HCT116 (cell line): Measurements from ENCODE around the gene DPH6. TPM values are rescaled to one million over a fixed set of nuclear protein-coding genes. Genes with fewer than 3 reads are reported as not detected.

Experiments
- ATAC-seq: fragments of 200-7000 bp; cut with Tn5 transposase; 2 replicates; pipeline ENCODE4 v1.9.1; 2020; ENCODE audit warnings: mild to moderate bottlenecking, moderate library complexity
- BruUV-seq: library from RNA; stranded (reverse); fragments of 400-500 nt; replicated peaks from 2 replicates; lab custom pipeline; 2021; lab: Mats Ljungman, UMichigan
- CTCF ChIA-PET: fragments of 300-600 bp; sonication (Branson Sonifier 250); formaldehyde crosslinking; loops from one replicate; lab custom pipeline; 2021; ENCODE audit warnings: antibody characterized with exemption; lab: Charles Lee
- POLR2A ChIA-PET: fragments of 300-600, 350-600 bp; sonication (Branson Sonifier 250); formaldehyde crosslinking; loops from one replicate; lab custom pipeline; 2021; ENCODE audit warnings: antibody characterized with exemption; lab: Charles Lee
- RAD21 ChIA-PET, 2 experiments: fragments of 300-600 bp; sonication (Branson Sonifier 250); formaldehyde crosslinking; loops; one replicate each; lab custom pipeline; 2023; ENCODE audit warnings: low total read pairs in 2 of 2; ENCODE audit not compliant: uncharacterized antibody in 2 of 2, unreplicated experiment in 2 of 2, low non-redundant PET in 1 of 2; lab: Charles Lee
- DNase-seq: peaks from one replicate; pipeline ENCODE4 v3.0.0-alpha.2; 2010; ENCODE audit warnings: low read depth, low spot score
- H2AFZ ChIP-seq: fragments of 200-600 bp; shearing (Covaris generic), sonication (generic); 2 replicates; pipeline ENCODE4 v1.6.1; 2017; ENCODE audit warnings: low read depth, mixed run types, mixed read lengths, antibody characterized with exemption, low read length; ENCODE audit not compliant: poor library complexity, severe bottlenecking
- H3K27ac ChIP-seq: 2 replicates; pipeline ENCODE4 v1.5.1; 2012; ENCODE audit warnings: low read depth, low read length
- H3K27me3 ChIP-seq: fragments of 200-600 bp; sonication (generic); 2 replicates; pipeline ENCODE4 v1.6.1; 2016; ENCODE audit warnings: mixed run types, low read length, mixed read lengths; ENCODE audit not compliant: insufficient read depth
- H3K36me3 ChIP-seq, 2 experiments: fragments of 200-500 bp in 1 of 2; fragments of 200-600 bp in 1 of 2; sonication (Bioruptor generic) in 1 of 2; sonication (generic) in 1 of 2; 2 replicates each; pipeline versions ENCODE4 v1.5.1 to v1.6.1; 2014 to 2016; ENCODE audit warnings: low read length in 2 of 2, inconsistent platforms in 1 of 2, mixed read lengths in 1 of 2, mixed run types in 1 of 2; ENCODE audit not compliant: insufficient read depth in 2 of 2, control insufficient read depth in 1 of 2
- H3K4me1 ChIP-seq, 2 experiments: fragments of 200-600 bp in 1 of 2; sonication (generic) in 1 of 2; 2 replicates each; pipeline versions ENCODE4 v1.5.1 to v1.6.1; 2012 to 2017; ENCODE audit warnings: low read length in 2 of 2, inconsistent platforms in 1 of 2, mild to moderate bottlenecking in 1 of 2, mixed read lengths in 1 of 2, mixed run types in 1 of 2, moderate library complexity in 1 of 2; ENCODE audit not compliant: insufficient read depth in 2 of 2, control insufficient read depth in 1 of 2
- H3K4me2 ChIP-seq: fragments of 200-600 bp; sonication (generic); 2 replicates; pipeline ENCODE4 v1.6.1; 2017; ENCODE audit warnings: mixed run types, low read length, mixed read lengths
- H3K4me3 ChIP-seq, 2 experiments: fragments of 200-600 bp in 1 of 2; sonication (generic) in 1 of 2; replicated peaks in 1 of 2; 2 replicates each; pipeline ENCODE4 v1.5.1; 2011 to 2016; ENCODE audit warnings: low read length in 2 of 2, control low read depth in 1 of 2, low read depth in 1 of 2, mild to moderate bottlenecking in 1 of 2, mixed read lengths in 1 of 2, mixed run types in 1 of 2
- H3K79me2 ChIP-seq: fragments of 200-600 bp; sonication (generic); 2 replicates; pipeline ENCODE4 v1.6.1; 2017; ENCODE audit warnings: mild to moderate bottlenecking, mixed run types, low read length, moderate library complexity, mixed read lengths; ENCODE audit not compliant: insufficient read depth
- H3K9ac ChIP-seq: fragments of 200-600 bp; sonication (generic); 2 replicates; pipeline ENCODE4 v1.6.1; 2016; ENCODE audit warnings: low read length, mixed read lengths
- H3K9me2 ChIP-seq: fragments of 200-600 bp; sonication (generic), shearing (Covaris generic); 2 replicates; pipeline ENCODE4 v1.6.1; 2017; ENCODE audit warnings: mixed run types, mild to moderate bottlenecking, moderate library complexity; ENCODE audit not compliant: insufficient read depth
- H3K9me3 ChIP-seq, 2 experiments: fragments of 200-500 bp in 1 of 2; fragments of 200-600 bp in 1 of 2; sonication (Bioruptor generic) in 1 of 2; sonication (generic) in 1 of 2; 2 replicates each; pipeline ENCODE4 v1.6.1; 2014 to 2017; ENCODE audit warnings: low read length in 2 of 2, mixed read lengths in 2 of 2, inconsistent platforms in 1 of 2, low read depth in 1 of 2, mild to moderate bottlenecking in 1 of 2, mixed run types in 1 of 2, moderate library complexity in 1 of 2; ENCODE audit not compliant: control insufficient read depth in 1 of 2, insufficient read depth in 1 of 2
- H4K20me1 ChIP-seq: fragments of 200-600 bp; sonication (generic), shearing (Covaris generic); 2 replicates; pipeline ENCODE4 v1.6.1; 2017; ENCODE audit warnings: mixed run types, mild to moderate bottlenecking, moderate library complexity; ENCODE audit not compliant: insufficient read depth
- CBX3 ChIP-seq: IDR thresholded peaks from 2 replicates; pipeline ENCODE4 v1.6.1; 2012; ENCODE audit warnings: low read depth
- CEBPB ChIP-seq: IDR thresholded peaks from 2 replicates; pipeline ENCODE4 v1.6.1; 2012; ENCODE audit warnings: low read depth
- EZH2 ChIP-seq: fragments of 200-600 bp; sonication (generic); IDR thresholded peaks from 2 replicates; pipeline ENCODE4 v1.6.1; 2017; ENCODE audit warnings: antibody characterized with exemption, mixed run types
- EZH2phosphoT487 ChIP-seq: fragments of 200-600 bp; IDR thresholded peaks from 2 replicates; pipeline ENCODE4 v1.6.1; 2018; ENCODE audit warnings: antibody characterized with exemption, borderline replicate concordance
- FOSL1 ChIP-seq: IDR thresholded peaks from 2 replicates; pipeline ENCODE4 v1.6.1; 2012; ENCODE audit warnings: low read depth
- POLR2A ChIP-seq: IDR thresholded peaks from 2 replicates; pipeline ENCODE4 v1.7.0; 2011; ENCODE audit warnings: borderline replicate concordance; ENCODE audit not compliant: insufficient read depth, insufficient read length; ENCODE audit errors: extremely low read depth
- POLR2AphosphoS5 ChIP-seq: IDR thresholded peaks from 2 replicates; pipeline ENCODE4 v1.6.1; 2011; ENCODE audit warnings: mild to moderate bottlenecking, low read depth, low read length, moderate library complexity
- RAD21 ChIP-seq: IDR thresholded peaks from 2 replicates; pipeline ENCODE4 v1.6.1; 2012; ENCODE audit warnings: low read depth, mild to moderate bottlenecking
- SP1 ChIP-seq: IDR thresholded peaks from 2 replicates; pipeline ENCODE4 v1.6.1; 2012; ENCODE audit warnings: low read depth
- SRF ChIP-seq: IDR thresholded peaks from 2 replicates; pipeline ENCODE4 v1.6.1; 2012; ENCODE audit warnings: low read depth
- TCF7L2 ChIP-seq: IDR thresholded peaks from 2 replicates; pipeline ENCODE4 v1.7.0; 2011; ENCODE audit warnings: borderline replicate concordance, inconsistent platforms; ENCODE audit not compliant: insufficient read depth, insufficient read length; ENCODE audit errors: extremely low read depth
- YY1 ChIP-seq: IDR thresholded peaks from 2 replicates; pipeline ENCODE4 v1.6.1; 2011; ENCODE audit warnings: low read length, low read depth, moderate library complexity, mild to moderate bottlenecking; ENCODE audit not compliant: insufficient replicate concordance; ENCODE audit errors: extremely low read depth
- intact Hi-C: fragments of 100-400 bp; cut with micrococcal nuclease; formaldehyde crosslinking; loops from 2 replicates; pipeline ENCODE4 v1.10.0; 2022
- total RNA-seq: library from RNA; stranded (reverse); gene quantifications from one replicate; pipeline ENCODE4 v1.2.1, GENCODE V29; 2021; ENCODE audit not compliant: unreplicated experiment
- TF ChIP-seq, protein P1 (sequence below), 3 experiments: fragments of 200-600 bp in 1 of 3; sonication (generic) in 1 of 3; IDR thresholded peaks in 2 of 3; conservative IDR thresholded peaks in 1 of 3; 2 replicates each; pipeline ENCODE4 v1.5.1; 2012 to 2017; ENCODE audit warnings: low read depth in 2 of 3, low read length in 2 of 3, antibody characterized with exemption in 1 of 3, borderline replicate concordance in 1 of 3, control low read depth in 1 of 3, mild to moderate bottlenecking in 1 of 3, mixed read lengths in 1 of 3, mixed run types in 1 of 3, moderate library complexity in 1 of 3; ENCODE audit not compliant: insufficient read depth in 1 of 3
- TF ChIP-seq, protein P2 (sequence below): IDR thresholded peaks from 2 replicates; pipeline ENCODE4 v1.6.1; 2012
- TF ChIP-seq, protein P3 (sequence below): IDR thresholded peaks from 2 replicates; pipeline ENCODE4 v1.6.1; 2012; ENCODE audit warnings: low read depth
- TF ChIP-seq, protein P4 (sequence below): IDR thresholded peaks from 2 replicates; pipeline ENCODE4 v1.6.1; 2011; ENCODE audit warnings: mild to moderate bottlenecking, low read length, moderate library complexity; ENCODE audit not compliant: insufficient replicate concordance; ENCODE audit errors: extremely low read depth
- TF ChIP-seq, protein P5 (sequence below): IDR thresholded peaks from 2 replicates; pipeline ENCODE4 v1.6.1; 2012

DPH6 gene
- total RNA-seq, 1 experiment from 2014 or later: 18.2 TPM

DNA sequence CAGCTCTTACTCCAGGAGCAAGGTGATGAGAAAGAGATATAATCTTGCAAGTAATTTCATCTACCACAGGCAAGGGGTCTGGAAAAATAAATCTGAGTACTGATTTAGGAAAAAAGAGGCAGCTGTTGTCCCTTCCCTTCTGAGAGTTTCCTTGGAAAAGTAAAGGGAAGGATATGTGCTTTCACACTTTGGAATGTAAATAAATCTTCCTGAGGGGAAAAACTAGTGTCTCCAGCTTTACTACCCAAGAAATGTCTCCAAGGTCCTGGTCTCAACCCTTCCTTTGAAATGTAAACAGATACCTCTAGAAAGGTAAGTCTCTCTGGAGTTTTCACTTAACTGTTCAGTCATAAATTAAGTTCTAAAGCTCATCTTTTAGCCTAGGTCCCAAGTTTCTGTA is 102.6 kb downstream of the DPH6 start (continued):
- TF ChIP-seq RAD21: no peak

DNA sequence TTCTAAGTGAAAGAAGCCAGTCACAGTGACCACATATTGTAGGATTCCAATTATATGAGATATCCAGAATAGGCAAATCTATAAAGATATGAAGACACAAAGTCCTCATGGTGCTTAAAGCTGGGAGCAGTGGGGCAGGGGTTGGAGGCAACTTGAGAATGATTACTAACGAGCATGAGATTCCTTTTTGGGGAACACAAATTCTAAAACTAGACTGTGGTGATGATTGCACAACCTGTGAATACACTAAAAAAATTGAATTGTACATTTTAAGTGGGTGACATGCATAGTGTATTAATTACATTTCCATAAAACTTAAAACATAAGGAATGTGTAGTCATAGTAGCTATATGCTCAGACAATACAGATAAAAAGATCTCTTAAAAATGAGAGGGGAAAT is 103.2 kb downstream of the DPH6 start:
- DNase-seq (no peak), ATAC-seq (no peak)
- ChIA-PET CTCF (interaction anchor here (1.0 to 3.6 kb wide), 5 partner anchors 10 to 821 kb away, joined by 3 to 173 read pairs (median 44); no protein-coding TSS in a partner anchor), POLR2A (no interaction called here), RAD21 (interaction anchor here in 1 of 2 experiments (2.4 kb wide), 1 partner anchor 154 kb away, joined by 21 read pairs; no protein-coding TSS in a partner anchor)
- Histone ChIP-seq H2AFZ (no peak overlapping the region), H3K4me3 (no peak overlapping the region), H3K4me1 (no peaks in the 10 kb centered on the region), H3K4me2 (no peak overlapping the region), H3K9me2 (no peaks in the 10 kb centered on the region), H3K27ac (no peak overlapping the region), H3K36me3 (no peaks in the 10 kb centered on the region), H4K20me1 (no peaks in the 10 kb centered on the region), H3K9me3 (no peaks in the 10 kb centered on the region), H3K79me2 (no peaks in the 10 kb centered on the region), H3K9ac (no peak overlapping the region), H3K27me3 (no peaks in the 10 kb centered on the region)
- intact Hi-C loops: no loop called here
- TF ChIP-seq, protein P1, sequence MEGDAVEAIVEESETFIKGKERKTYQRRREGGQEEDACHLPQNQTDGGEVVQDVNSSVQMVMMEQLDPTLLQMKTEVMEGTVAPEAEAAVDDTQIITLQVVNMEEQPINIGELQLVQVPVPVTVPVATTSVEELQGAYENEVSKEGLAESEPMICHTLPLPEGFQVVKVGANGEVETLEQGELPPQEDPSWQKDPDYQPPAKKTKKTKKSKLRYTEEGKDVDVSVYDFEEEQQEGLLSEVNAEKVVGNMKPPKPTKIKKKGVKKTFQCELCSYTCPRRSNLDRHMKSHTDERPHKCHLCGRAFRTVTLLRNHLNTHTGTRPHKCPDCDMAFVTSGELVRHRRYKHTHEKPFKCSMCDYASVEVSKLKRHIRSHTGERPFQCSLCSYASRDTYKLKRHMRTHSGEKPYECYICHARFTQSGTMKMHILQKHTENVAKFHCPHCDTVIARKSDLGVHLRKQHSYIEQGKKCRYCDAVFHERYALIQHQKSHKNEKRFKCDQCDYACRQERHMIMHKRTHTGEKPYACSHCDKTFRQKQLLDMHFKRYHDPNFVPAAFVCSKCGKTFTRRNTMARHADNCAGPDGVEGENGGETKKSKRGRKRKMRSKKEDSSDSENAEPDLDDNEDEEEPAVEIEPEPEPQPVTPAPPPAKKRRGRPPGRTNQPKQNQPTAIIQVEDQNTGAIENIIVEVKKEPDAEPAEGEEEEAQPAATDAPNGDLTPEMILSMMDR (IDR thresholded peaks at IDR 0.05 in 2 of 3, conservative IDR thresholded peaks at IDR 0.05 in 1 of 3; ENCODE audit: borderline replicate concordance in 1 of 3, insufficient read depth in 1 of 3, low read depth in 2 of 3, low read length in 2 of 3): no peak
- TF ChIP-seq, protein P2, sequence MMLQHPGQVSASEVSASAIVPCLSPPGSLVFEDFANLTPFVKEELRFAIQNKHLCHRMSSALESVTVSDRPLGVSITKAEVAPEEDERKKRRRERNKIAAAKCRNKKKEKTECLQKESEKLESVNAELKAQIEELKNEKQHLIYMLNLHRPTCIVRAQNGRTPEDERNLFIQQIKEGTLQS: no peak
- TF ChIP-seq POLR2A (no peak), FOSL1 (no peak), POLR2AphosphoS5 (no peak), CEBPB (no peak), CBX3 (no peak), SRF (no peak), YY1 (no peak), EZH2 (no peak), EZH2phosphoT487 (no peak), SP1 (no peak), TCF7L2 (no peak)
- TF ChIP-seq, protein P3, sequence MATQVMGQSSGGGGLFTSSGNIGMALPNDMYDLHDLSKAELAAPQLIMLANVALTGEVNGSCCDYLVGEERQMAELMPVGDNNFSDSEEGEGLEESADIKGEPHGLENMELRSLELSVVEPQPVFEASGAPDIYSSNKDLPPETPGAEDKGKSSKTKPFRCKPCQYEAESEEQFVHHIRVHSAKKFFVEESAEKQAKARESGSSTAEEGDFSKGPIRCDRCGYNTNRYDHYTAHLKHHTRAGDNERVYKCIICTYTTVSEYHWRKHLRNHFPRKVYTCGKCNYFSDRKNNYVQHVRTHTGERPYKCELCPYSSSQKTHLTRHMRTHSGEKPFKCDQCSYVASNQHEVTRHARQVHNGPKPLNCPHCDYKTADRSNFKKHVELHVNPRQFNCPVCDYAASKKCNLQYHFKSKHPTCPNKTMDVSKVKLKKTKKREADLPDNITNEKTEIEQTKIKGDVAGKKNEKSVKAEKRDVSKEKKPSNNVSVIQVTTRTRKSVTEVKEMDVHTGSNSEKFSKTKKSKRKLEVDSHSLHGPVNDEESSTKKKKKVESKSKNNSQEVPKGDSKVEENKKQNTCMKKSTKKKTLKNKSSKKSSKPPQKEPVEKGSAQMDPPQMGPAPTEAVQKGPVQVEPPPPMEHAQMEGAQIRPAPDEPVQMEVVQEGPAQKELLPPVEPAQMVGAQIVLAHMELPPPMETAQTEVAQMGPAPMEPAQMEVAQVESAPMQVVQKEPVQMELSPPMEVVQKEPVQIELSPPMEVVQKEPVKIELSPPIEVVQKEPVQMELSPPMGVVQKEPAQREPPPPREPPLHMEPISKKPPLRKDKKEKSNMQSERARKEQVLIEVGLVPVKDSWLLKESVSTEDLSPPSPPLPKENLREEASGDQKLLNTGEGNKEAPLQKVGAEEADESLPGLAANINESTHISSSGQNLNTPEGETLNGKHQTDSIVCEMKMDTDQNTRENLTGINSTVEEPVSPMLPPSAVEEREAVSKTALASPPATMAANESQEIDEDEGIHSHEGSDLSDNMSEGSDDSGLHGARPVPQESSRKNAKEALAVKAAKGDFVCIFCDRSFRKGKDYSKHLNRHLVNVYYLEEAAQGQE: no peak
- TF ChIP-seq, protein P4, sequence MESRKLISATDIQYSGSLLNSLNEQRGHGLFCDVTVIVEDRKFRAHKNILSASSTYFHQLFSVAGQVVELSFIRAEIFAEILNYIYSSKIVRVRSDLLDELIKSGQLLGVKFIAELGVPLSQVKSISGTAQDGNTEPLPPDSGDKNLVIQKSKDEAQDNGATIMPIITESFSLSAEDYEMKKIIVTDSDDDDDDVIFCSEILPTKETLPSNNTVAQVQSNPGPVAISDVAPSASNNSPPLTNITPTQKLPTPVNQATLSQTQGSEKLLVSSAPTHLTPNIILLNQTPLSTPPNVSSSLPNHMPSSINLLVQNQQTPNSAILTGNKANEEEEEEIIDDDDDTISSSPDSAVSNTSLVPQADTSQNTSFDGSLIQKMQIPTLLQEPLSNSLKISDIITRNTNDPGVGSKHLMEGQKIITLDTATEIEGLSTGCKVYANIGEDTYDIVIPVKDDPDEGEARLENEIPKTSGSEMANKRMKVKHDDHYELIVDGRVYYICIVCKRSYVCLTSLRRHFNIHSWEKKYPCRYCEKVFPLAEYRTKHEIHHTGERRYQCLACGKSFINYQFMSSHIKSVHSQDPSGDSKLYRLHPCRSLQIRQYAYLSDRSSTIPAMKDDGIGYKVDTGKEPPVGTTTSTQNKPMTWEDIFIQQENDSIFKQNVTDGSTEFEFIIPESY: no peak
- TF ChIP-seq, protein P5, sequence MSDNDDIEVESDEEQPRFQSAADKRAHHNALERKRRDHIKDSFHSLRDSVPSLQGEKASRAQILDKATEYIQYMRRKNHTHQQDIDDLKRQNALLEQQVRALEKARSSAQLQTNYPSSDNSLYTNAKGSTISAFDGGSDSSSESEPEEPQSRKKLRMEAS: no peak
- BruUV-seq: no TSS peak
